HG03095 (cell line): Measurements from ENCODE around the gene ARID5B.

Source experiments
- ATAC-seq: cut with Tn5 transposase; IDR thresholded peaks from one replicate; pipeline ENCODE4 v1.9.1; 2021; ENCODE audit warnings: moderate library complexity; ENCODE audit not compliant: unreplicated experiment

ARID5B gene

DNA sequence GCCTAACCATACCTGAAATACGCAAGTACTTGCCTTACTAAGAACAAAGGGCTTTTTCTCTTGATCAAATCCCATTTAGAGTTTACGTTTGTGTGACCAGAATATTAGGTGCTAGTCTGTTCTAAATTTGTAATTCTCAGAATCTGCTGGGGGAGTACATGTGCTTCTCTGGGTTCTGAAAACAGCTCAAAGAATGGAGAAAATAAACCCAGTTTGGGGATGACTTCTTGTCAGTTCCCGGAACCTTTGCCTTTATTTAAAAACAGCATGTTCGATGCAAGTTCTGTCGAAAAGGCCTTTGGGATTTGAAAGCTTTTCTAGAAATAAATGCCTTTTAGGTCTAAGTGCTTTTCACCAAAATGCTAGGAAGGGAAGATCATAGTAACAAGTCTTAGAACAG, 147.0 kb downstream of the ARID5B start:
- no peak for ATAC-seq

- no peak for ATAC-seq
Measured at GRCh38 chr10:62048919-62049623, 147.6 kb downstream of the ARID5B start.

- no peak for ATAC-seq
Measured at GRCh38 chr10:62049624-62050345, 148.3 kb downstream of the ARID5B start.

DNA sequence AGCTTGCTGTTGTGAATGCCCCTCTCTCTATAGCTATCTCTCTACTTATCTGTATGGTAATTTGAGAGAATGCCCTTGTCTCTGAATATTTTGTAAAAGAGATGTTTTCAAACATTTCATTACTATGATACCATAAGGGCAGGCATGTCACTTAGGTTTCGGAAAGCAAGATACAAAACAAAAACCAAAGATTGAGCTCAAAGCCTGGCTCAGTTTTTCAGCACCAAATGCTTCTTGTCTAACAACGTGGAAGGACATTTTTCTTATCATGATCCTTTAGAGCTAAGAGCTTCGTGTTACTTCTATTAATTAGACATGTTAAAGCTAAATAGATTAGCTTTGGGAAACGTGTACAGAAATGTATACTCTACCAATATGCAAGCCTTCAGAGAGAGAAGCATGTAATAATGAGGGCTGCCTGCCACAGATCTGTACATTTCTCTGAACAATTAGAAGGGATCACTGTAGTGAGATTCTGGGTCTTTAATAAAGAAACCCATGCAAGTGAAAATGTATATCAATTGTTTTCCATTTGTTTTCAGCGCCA, 148.9 kb downstream of the ARID5B start:
- no peak for ATAC-seq

- ATAC-seq = peak; percentile 44
Measured at GRCh38 chr10:62050893-62051433, 149.5 kb downstream of the ARID5B start.

DNA sequence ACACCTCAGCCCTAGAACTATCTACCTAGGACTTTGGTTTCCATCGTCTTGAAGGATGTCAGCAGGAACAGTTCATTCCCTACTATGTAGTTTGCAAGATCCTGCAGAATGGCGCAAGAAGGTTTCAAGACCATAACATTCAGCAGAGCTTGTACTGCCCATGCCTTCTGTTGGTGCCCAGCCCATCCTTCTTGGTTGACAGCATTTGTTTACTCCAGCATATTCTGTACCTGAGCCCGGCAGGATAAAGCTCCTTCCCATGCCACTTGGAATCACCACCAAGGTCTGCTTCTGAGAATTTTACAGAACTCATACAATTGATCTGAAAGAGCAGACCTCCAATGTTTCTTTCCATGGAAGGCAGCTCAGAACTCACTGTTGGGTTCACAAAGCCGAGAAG, 150.8 kb downstream of the ARID5B start:
- no peak for ATAC-seq

- ATAC-seq = no peak
Measured at GRCh38 chr10:62053860-62054259, 152.4 kb downstream of the ARID5B start.

- peak; percentile 41 for ATAC-seq
Measured at GRCh38 chr10:62054408-62054807, 152.9 kb downstream of the ARID5B start.

DNA sequence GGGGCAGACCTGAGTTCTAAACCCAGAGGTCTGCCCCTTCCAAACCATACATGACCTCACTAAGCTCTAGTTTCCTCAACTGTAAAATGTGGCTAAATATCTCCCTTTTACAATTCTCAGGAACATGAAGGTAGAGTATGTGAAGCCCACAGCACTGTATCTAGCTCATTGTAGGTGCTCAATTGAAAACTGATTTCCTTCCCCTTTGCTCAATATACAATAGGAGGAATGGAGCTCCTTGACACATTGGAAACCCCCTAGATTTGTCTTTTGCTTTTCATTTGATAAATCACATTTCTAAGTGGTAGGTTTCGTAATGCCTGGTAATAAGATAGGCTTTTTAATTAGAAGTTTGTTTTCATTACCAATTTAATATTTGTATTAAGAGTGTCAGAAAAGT, 153.3 kb downstream of the ARID5B start:
- peak; percentile 31 for ATAC-seq

- no peak for ATAC-seq
Measured at GRCh38 chr10:62056219-62056618, 154.7 kb downstream of the ARID5B start.

- no peak for ATAC-seq
Measured at GRCh38 chr10:62056698-62057097, 155.2 kb downstream of the ARID5B start.

- ATAC-seq = no peak
Measured at GRCh38 chr10:62057359-62057758, 155.9 kb downstream of the ARID5B start.

GRCh38 chr10:62057850-62058249, 156.4 kb downstream of the ARID5B start:
- no peak for ATAC-seq

GRCh38 chr10:62058476-62058875, 157.0 kb downstream of the ARID5B start:
- no peak for ATAC-seq

GRCh38 chr10:62058896-62059216, 157.4 kb downstream of the ARID5B start:
- ATAC-seq = no peak

- no peak for ATAC-seq
Measured at GRCh38 chr10:62059217-62059920, 157.9 kb downstream of the ARID5B start.

- ATAC-seq = no peak
Measured at GRCh38 chr10:62062028-62062427, 160.5 kb downstream of the ARID5B start.

GRCh38 chr10:62062752-62063512, 161.4 kb downstream of the ARID5B start:
- no peak for ATAC-seq

DNA sequence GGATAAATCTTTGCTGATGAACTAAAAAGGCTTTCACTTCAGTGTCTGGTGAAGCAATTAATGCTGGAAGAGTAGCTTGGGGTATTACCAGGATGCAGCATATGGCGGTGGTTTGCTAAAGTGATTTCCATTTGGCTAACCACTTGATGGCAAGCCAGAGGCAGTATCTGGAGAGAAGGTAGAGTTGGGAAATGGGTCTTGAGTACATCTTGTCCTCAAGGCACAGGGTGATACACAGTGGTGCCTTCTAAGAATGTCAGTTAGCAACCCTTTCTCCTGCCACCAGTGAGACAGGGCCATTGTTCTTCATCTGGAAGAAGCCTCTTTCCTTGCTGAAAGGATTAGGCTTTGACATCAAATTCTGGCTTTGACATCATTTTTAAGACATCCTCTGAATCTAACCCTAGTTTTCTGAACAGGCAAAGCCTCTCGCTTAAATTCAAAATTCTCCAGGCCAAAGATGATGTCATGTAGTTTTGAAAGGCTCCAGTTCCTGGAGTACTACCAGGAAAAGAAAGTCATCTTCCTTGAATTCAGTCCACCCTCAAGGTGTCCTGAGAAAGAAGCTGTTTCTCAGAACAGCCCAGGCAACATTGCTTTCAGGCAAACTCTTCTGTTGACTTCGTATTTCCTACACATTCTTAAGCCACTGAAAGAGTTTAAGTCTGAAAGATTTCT, 162.4 kb downstream of the ARID5B start:
- ATAC-seq = no peak

DNA sequence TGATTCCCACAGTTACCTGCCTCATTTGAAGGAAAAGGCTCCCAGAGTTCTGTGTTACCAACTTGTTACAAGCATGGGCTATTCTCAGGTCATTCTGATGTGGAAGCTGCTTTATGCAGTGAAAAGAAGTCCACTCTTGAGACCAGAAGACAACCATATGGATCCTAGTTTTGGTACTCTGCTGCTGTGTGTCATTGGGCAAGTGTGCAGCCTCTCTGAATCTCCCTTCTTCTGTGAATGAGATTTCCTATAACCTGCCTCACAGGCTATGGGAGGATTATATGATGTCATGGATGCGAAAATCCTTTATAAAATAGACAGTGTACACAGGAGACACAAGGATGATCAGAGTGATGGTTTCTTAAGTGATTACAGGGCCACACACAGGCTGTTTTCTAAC, 166.1 kb downstream of the ARID5B start:
- ATAC-seq = no peak
